ENCODE measurements around the gene HLA-DQA1.
"Not testable (repeated sequence)": the region's sequence is repeated elsewhere in the genome, so short reads cannot be mapped to it uniquely, and the experiment has no call there.

The HLA-DQA1 gene

DNA sequence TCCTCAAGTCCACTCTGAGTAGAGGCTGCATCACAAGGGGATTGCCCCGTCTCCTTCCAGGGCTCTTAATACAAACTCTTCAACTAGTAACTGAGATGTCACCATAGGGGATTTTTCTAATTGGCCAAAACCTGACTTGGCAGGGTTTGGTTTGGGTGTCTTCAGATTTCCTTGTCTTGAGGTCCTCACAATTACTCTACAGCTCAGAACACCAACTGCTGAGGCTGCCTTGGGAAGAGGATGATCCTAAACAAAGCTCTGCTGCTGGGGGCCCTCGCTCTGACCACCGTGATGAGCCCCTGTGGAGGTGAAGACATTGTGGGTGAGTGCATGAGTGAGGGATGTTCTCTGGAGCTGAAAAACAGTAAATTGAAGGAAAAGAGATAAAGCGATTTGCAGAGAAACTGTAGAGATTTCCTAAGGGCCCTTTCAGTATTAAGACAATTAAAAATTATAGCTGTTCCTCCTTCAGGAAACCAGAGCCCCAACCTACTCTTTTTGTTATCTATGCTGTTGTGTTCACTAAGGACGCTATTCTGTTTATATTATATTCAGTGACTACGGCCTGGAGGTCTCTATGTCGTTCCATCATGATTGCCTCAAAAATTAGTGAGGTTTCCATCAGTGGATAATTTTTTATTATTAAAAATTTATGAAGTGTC lies at the start of gene HLA-DQA1:
HLA-DQA1 (plus strand) TSS at position 188 of the 662 bp plus-strand sequence; CDS start at position 241, 53 bp downstream.
- Mint-ChIP-seq H3K9me3 (no peaks in the 10 kb centered on the region), H3K36me3 (peaks cover 40 to 49% of the 10 kb centered on the region in 2 donors), H3K27me3 (no peaks in the 10 kb centered on the region), H3K27ac (peak within 1 kb of the TSS; percentile 100), H3K4me3 (peak within 1 kb of the TSS; percentile 89 to 93), H3K4me1 (peaks cover 61 to 86% of the 10 kb centered on the region in 2 donors)
- DNase-seq: peak; percentile 81
- peak; percentile 86 to 89 for ATAC-seq (replicated peaks)

DNA sequence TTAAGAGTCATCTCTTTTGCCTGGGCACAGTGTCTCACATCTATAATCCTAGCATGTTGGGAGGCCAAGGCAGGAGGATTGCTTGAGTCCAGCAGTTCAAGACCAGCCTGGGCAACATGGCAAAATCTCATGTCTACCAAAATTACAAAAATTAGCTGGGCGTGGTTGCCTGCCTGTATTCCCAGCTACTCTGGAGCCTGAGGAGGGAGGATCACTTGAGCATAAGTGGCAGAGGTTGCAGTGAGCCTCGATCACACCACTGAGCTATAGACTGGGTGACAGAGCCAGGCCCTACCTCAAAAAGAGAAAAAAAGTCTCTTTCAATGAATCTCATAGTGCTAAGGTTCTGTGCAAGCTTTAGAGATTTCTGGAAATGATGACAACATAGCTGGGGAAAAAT lies 49.0 kb upstream of the HLA-DQA1 start:
- Mint-ChIP-seq H3K27ac (peak overlapping the region; percentile 94), H3K9me3 (no peaks in the 10 kb centered on the region), H3K4me3 (peak overlapping the region; percentile 78 to 93), H3K36me3 (peaks cover 43 to 62% of the 10 kb centered on the region in 2 donors), H3K4me1 (peaks cover 43 to 68% of the 10 kb centered on the region in 2 donors), H3K27me3 (no peaks in the 10 kb centered on the region)
- ATAC-seq (replicated peaks) (no peak), DNase-seq (no peak)

DNA sequence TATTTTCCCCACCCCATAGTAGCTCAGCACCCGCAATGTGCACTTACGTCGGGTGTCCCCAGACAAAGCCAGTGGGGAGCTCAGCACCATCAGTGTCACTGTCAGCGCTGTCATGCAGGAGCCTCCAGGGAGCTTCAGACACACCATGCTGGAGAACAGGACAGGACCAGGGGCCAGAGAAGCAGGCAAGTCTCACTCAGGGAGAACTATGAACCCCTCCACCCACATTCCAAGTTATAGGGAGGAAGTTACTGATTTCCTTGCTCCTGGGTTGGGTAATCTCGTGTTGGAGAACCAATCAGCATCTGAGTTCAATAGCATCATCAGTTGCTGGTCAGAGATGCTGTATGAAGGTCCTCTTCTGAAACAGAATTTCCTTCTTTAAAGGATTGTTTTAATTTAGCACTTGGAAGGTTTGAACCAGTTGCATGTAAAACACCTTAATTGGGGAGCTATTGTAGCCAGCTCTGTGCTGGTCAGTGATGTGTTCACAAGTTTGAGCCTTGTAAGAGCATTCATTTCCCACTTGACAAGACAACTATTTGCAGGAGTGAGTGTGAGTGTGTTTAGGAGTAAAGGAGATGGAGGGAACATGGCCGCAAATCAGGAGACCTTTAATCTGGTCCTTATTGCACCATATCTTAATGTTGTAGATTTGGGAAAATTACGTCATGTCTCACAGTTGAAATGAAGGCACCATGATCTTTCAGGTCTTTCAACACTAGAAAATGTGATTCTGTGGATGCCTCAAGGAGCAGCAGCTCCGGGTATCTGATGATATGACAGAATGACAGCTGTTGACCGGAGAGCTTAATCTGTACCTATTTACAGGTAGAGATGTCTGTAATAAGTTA lies 47.4 kb upstream of the HLA-DQA1 start, which contains the start of gene HLA-DRB1:
HLA-DRB1 (minus strand) TSS at position 253 of the 854 bp plus-strand sequence; CDS start at position 147, 106 bp downstream.
- peak; percentile 67 for DNase-seq

DNA sequence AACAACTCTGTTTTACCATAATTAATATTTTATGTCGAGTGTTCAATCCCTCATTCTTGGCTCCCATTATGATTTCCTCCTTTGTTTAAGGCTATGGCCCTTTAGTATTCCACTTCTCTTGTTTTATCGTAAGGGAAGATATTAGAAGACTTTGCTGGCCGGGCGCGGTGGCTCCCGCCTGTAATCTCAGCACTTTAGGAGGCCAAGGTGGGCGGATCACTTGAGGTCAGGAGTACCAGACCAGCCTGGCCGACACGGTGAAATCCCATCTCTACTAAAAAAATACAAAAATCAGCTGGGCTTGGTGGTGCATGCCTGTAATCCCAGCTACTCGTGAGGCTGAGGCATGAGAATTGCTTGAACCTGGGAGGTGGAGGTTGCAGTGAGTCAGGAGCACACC lies 46.5 kb upstream of the HLA-DQA1 start:
- DNase-seq; H3K27me3 Mint-ChIP-seq; H3K9me3 Mint-ChIP-seq; ATAC-seq (replicated peaks): not testable (repeated sequence)
- peak overlapping the region in 1 of 2 donors; percentile 18 for H3K4me3 Mint-ChIP-seq
- H3K4me1 Mint-ChIP-seq: peaks cover 29 to 50% of the 10 kb centered on the region in 2 donors
- H3K27ac Mint-ChIP-seq: peak overlapping the region; percentile 100
- H3K36me3 Mint-ChIP-seq: peaks cover 24 to 40% of the 10 kb centered on the region in 2 donors

More for the DNA sequence above, 47.4 kb upstream of the HLA-DQA1 start, which contains the start of gene HLA-DRB1:
- H3K9me3 Mint-ChIP-seq: no peaks in the 10 kb centered on the region
- peak; percentile 92 to 94 for ATAC-seq (replicated peaks)
- H3K27me3 Mint-ChIP-seq: no peaks in the 10 kb centered on the region
- H3K4me1 Mint-ChIP-seq: peaks cover 32 to 58% of the 10 kb centered on the region in 2 donors
- peaks cover 29 to 47% of the 10 kb centered on the region in 2 donors for H3K36me3 Mint-ChIP-seq
- H3K27ac Mint-ChIP-seq: peak within 1 kb of the TSS; percentile 100
- peak within 1 kb of the TSS; percentile 93 for H3K4me3 Mint-ChIP-seq

- H3K9me3 Mint-ChIP-seq: peaks cover 5 to 8% of the 10 kb centered on the region in 2 donors
- H3K27me3 Mint-ChIP-seq: no peaks in the 10 kb centered on the region
- H3K4me1 Mint-ChIP-seq: peaks cover 18 to 36% of the 10 kb centered on the region in 2 donors
- peaks cover 9 to 16% of the 10 kb centered on the region in 2 donors for H3K36me3 Mint-ChIP-seq
- peak; percentile 54 to 68 for ATAC-seq (replicated peaks)
- H3K27ac Mint-ChIP-seq: peak overlapping the region; percentile 69
- no peak overlapping the region for H3K4me3 Mint-ChIP-seq
- DNase-seq: no peak
Observed at GRCh38 chr6:32597024-32597423, 40.2 kb upstream of the HLA-DQA1 start.

DNA sequence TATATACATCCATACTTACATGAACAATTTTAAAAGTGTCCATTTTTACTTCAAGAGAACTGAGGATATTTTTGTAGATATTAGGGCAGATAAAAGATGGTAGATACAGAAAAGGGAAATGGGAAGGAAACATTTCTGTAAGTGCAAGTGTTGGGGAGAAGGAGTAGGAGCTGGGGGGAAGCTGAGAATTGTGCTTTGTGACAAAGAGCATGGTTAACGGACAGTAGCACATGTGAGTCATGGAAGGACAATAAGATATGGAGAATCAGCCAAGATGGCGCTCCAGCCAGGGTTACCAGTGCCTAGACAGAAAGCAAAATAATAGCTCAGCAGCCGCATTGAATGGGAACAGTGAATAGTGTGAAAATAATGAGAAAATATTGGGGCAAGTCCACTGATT lies 34.8 kb upstream of the HLA-DQA1 start:
- no peak for DNase-seq
- Mint-ChIP-seq H3K27ac (peak overlapping the region; percentile 98), H3K4me3 (peak overlapping the region; percentile 20 to 51), H3K4me1 (peaks cover 34 to 58% of the 10 kb centered on the region in 2 donors), H3K9me3 (peaks cover 8 to 13% of the 10 kb centered on the region in 2 donors), H3K36me3 (peaks cover 9 to 31% of the 10 kb centered on the region in 2 donors), H3K27me3 (no peaks in the 10 kb centered on the region)
- no peak for ATAC-seq (replicated peaks)

DNA sequence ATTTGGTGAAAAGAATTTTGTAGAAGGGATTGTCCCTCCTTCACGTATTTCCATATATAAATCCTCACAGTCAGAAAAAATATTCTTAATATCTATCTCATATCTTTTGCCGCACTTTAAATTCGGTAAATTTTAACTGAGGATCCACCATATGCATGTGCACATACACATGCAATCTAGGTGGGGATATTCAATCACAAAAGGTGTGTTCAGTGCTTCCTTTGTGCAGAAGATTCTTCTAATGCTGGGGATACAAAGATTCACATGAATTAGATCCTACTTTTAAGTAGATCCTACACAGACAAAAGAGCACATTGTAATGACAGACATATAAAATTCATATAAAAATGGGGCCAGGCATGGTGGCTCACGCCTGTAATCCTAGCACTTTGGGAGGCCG lies 34.0 kb upstream of the HLA-DQA1 start:
- ATAC-seq (replicated peaks) (no peak), DNase-seq (no peak)
- Mint-ChIP-seq H3K9me3 (peaks cover 8 to 13% of the 10 kb centered on the region in 2 donors), H3K36me3 (peaks cover 9 to 31% of the 10 kb centered on the region in 2 donors), H3K4me1 (peaks cover 40 to 67% of the 10 kb centered on the region in 2 donors), H3K27ac (peak overlapping the region; percentile 98), H3K27me3 (no peaks in the 10 kb centered on the region), H3K4me3 (no peak overlapping the region)

DNA sequence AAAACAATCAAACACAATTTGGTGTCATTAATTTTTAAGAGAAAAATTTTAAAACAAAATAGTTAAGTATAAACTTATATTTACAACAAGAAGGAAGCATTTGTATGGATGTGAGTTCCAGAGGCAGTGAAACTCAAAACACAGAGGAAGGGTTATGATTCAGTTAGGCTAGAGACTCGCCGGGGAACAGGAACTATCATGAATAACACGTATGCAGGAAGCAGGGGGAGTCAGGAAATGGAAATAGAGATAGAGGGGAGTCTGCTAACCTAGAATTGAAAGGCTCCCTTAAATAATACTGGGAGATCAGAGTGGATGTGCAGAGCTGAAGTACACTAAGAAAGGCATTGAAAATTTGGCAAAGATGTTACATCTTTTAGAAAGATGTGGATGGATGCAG lies 33.3 kb upstream of the HLA-DQA1 start:
- Mint-ChIP-seq H3K36me3 (peaks cover 9 to 28% of the 10 kb centered on the region in 2 donors), H3K27ac (peak overlapping the region; percentile 95), H3K4me1 (peaks cover 37 to 64% of the 10 kb centered on the region in 2 donors), H3K27me3 (no peaks in the 10 kb centered on the region), H3K4me3 (peak overlapping the region; percentile 72 to 74), H3K9me3 (peaks cover 8 to 13% of the 10 kb centered on the region in 2 donors)
- peak; percentile 52 to 61 for ATAC-seq (replicated peaks)
- DNase-seq: no peak

DNA sequence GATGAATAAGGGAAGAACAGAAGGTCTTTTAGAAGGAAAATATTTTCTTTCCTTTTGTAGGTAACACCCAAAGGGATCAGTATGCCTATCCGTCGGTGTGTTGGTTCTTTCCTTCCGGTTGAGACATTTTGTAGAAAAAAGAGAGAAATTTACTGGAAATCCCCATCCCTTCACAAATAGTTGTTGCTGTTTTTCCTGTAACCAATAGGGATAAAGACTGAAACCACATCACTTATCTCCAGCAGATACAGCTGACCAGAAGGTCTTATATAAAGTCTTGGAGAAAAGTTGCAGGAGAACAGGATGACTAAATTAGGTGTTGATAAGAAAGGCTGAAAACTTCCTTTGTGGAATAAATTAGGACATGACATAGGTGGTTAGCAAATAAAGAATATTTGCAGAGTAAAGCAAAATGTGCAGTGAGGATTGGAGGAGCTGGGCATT lies 32.8 kb upstream of the HLA-DQA1 start:
- Mint-ChIP-seq H3K4me3 (peak overlapping the region; percentile 72 to 74), H3K4me1 (peaks cover 35 to 59% of the 10 kb centered on the region in 2 donors), H3K36me3 (peaks cover 9 to 24% of the 10 kb centered on the region in 2 donors), H3K27ac (peak overlapping the region; percentile 95), H3K9me3 (peaks cover 8 to 13% of the 10 kb centered on the region in 2 donors), H3K27me3 (no peaks in the 10 kb centered on the region)
- ATAC-seq (replicated peaks): peak; percentile 68 to 77
- DNase-seq: no peak

DNA sequence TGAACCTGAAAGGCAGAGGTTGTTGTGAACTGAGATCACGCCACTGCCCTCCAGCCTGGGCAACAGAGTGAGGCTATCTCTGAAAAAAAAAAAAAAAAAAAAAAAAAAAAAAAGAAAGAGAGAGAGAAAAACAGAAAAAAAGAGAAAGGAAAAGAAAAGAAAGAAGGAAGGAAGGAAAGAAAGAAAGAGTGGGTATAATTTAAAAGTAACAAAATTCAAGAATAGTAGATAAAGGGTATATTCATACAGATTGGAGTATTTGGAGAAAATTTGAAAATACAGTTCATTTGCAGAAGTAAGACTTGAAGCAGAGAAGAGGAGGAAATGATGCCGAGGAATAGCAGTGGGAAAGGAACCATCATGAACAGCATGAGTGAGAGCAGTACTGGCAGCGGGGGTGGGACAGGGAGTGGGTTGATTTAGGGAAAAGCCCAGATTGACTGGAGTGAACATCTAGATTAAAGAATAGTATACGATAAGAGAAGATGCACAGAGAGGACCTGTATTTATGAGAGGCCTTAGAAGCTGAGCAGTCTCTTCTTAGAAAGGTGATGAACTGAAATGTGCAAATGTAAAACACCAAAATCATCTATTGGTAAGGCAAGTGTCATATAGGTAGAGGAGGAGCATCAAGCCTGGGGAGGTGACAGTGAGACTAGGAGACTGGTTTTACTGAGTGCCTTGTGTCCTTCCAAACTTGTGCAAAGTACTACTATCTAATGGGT lies 29.8 kb upstream of the HLA-DQA1 start:
- peak overlapping the region; percentile 42 to 73 for H3K4me3 Mint-ChIP-seq
- DNase-seq (peak; percentile 24), ATAC-seq (replicated peaks) (peak; percentile 23 to 33)
- peaks cover 5 to 19% of the 10 kb centered on the region in 2 donors for H3K36me3 Mint-ChIP-seq
- peak overlapping the region; percentile 70 for H3K27ac Mint-ChIP-seq
- H3K9me3 Mint-ChIP-seq: peaks cover 2 to 5% of the 10 kb centered on the region in 2 donors
- peaks cover 36 to 59% of the 10 kb centered on the region in 2 donors for H3K4me1 Mint-ChIP-seq
- H3K27me3 Mint-ChIP-seq: no peaks in the 10 kb centered on the region

DNA sequence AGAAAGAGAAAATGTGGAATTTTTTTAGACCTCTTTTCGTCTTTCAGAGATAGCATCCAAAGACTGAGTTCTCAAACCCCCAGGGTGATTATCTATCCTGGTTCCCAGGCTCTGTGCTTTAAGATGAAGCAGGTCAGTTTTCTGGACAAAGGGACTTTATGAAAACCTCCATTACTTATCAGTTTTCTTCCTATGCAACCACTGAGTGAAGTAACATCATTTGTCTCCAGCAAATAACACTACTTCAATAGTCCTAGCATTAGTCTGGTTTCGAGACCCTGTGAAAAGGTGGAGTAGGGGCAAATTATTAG lies 29.3 kb upstream of the HLA-DQA1 start:
- Mint-ChIP-seq H3K9me3 (peaks cover 0 to 4% of the 10 kb centered on the region in 2 donors), H3K36me3 (peaks cover 5 to 17% of the 10 kb centered on the region in 2 donors), H3K4me1 (peaks cover 31 to 55% of the 10 kb centered on the region in 2 donors), H3K4me3 (peak overlapping the region; percentile 42 to 73), H3K27ac (no peak overlapping the region), H3K27me3 (no peaks in the 10 kb centered on the region)
- ATAC-seq (replicated peaks): no peak
- DNase-seq: no peak

- ATAC-seq (replicated peaks): no peak
- peak overlapping the region; percentile 42 to 73 for H3K4me3 Mint-ChIP-seq
- DNase-seq: no peak
- H3K4me1 Mint-ChIP-seq: peaks cover 30 to 55% of the 10 kb centered on the region in 2 donors
- peaks cover 5 to 17% of the 10 kb centered on the region in 2 donors for H3K36me3 Mint-ChIP-seq
- peaks cover 0 to 4% of the 10 kb centered on the region in 2 donors for H3K9me3 Mint-ChIP-seq
- no peak overlapping the region for H3K27ac Mint-ChIP-seq
- H3K27me3 Mint-ChIP-seq: no peaks in the 10 kb centered on the region
Observed at GRCh38 chr6:32608362-32608761, 28.8 kb upstream of the HLA-DQA1 start.

- Mint-ChIP-seq H3K9me3 (peaks cover 0 to 4% of the 10 kb centered on the region in 2 donors), H3K27me3 (no peaks in the 10 kb centered on the region), H3K4me1 (peaks cover 27 to 49% of the 10 kb centered on the region in 2 donors), H3K4me3 (no peak overlapping the region), H3K27ac (no peak overlapping the region), H3K36me3 (peaks cover 5 to 13% of the 10 kb centered on the region in 2 donors)
- DNase-seq (no peak), ATAC-seq (replicated peaks) (no peak)
Observed at GRCh38 chr6:32609391-32609730, 27.8 kb upstream of the HLA-DQA1 start.
